ENCODE data around the gene CTNND2. TPM values are rescaled to one million over a fixed set of nuclear protein-coding genes. Genes with fewer than 3 reads are reported as not detected.

The CTNND2 gene
- total and polyA plus RNA-seq, 9 of the 15 experiments (the other 6 are each of a cell fraction or from before 2014, with no cell fraction given), result 0.03 to 0.35 TPM; not detected in 7

GRCh38 chr5:11852717-11853087, 51.5 kb downstream of the CTNND2 start (continued):
- TF ChIP-seq, protein P1, sequence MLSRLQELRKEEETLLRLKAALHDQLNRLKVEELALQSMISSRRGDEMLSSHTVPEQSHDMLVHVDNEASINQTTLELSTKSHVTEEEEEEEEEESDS (CRISPR knock-in tag; IDR thresholded peaks at IDR 0.05), result no peak
- TF ChIP-seq, protein P2, sequence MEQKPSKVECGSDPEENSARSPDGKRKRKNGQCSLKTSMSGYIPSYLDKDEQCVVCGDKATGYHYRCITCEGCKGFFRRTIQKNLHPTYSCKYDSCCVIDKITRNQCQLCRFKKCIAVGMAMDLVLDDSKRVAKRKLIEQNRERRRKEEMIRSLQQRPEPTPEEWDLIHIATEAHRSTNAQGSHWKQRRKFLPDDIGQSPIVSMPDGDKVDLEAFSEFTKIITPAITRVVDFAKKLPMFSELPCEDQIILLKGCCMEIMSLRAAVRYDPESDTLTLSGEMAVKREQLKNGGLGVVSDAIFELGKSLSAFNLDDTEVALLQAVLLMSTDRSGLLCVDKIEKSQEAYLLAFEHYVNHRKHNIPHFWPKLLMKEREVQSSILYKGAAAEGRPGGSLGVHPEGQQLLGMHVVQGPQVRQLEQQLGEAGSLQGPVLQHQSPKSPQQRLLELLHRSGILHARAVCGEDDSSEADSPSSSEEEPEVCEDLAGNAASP (IDR thresholded peaks at IDR 0.05), result no peak

GRCh38 chr5:11851965-11852716, 52.1 kb downstream of the CTNND2 start:
- Histone ChIP-seq H3K4me2 (ENCODE audit: insufficient read depth, low read length) (no peak overlapping the region), H4K20me1 (replicated peaks; ENCODE audit: control insufficient read depth, insufficient read depth, low read length) (no peaks in the 10 kb centered on the region), H3K4me1 (replicated peaks in 1 of 2; ENCODE audit: control insufficient read depth in 2 of 2, insufficient read depth in 2 of 2, low read length in 2 of 2) (no peaks in the 10 kb centered on the region), H3K36me3 (ENCODE audit: control insufficient read depth, insufficient read depth, low read length) (no peaks in the 10 kb centered on the region), H2AFZ (ENCODE audit: low read depth, low read length) (no peak overlapping the region), H3K79me2 (ENCODE audit: control insufficient read depth, insufficient read depth, low read length) (no peaks in the 10 kb centered on the region), H3K27ac (ENCODE audit: extremely low read depth, low read depth, low read length) (no peak overlapping the region), H3K9me1 (ENCODE audit: control insufficient read depth, insufficient read depth, low read length) (no peaks in the 10 kb centered on the region), H3K9ac (ENCODE audit: insufficient read depth in 1 of 2, low read depth in 2 of 2, low read length in 2 of 2) (no peak overlapping the region), H3K27me3 (ENCODE audit: control insufficient read depth in 2 of 2, insufficient read depth in 2 of 2, low read length in 2 of 2) (no peaks in the 10 kb centered on the region), H3K9me3 (replicated peaks; ENCODE audit: control insufficient read depth, insufficient read depth, low read depth, low read length) (peaks cover 2% of the 10 kb centered on the region; the same call in 1 of the 2 replicates), H3K4me3 (no peak overlapping the region)
- in situ Hi-C loops (cut with MboI), result no loop called here
- FAIRE-seq (no peak), DNase-seq (ENCODE audit: extremely low read depth in 1 of 4, low spot score in 3 of 4) (no peak), ATAC-seq (no peak)
- no TSS peak for BruUV-seq (replicated peaks)
- 0% methylated on average over 4 of the region's 4 CpGs for WGBS (ENCODE audit: insufficient coverage, low coverage, missing lambda C conversion rate)
- POLR2A ChIA-PET, result no interaction called here
- intact Hi-C loops (cut with micrococcal nuclease), result no loop called here
- CTCF ChIA-PET (ENCODE audit: low intra/inter-chr PET ratio), result no interaction called here
- TF ChIP-seq ZNF197 (CRISPR knock-in tag; IDR thresholded peaks at IDR 0.05; ENCODE audit: low read depth) (no peak), SIN3A (IDR thresholded peaks at IDR 0.05; ENCODE audit: borderline replicate concordance in 2 of 2, control insufficient read depth in 1 of 2, low read depth in 2 of 2, low read length in 2 of 2) (no peak), BACH1 (tag; IDR thresholded peaks at IDR 0.05) (no peak), ZNF764 (CRISPR knock-in tag; IDR thresholded peaks at IDR 0.05; ENCODE audit: low read depth) (no peak), POLR2AphosphoS5 (IDR thresholded peaks at IDR 0.05; ENCODE audit: control insufficient read depth, insufficient read depth, low read depth, low read length) (no peak), FOXP1 (CRISPR knock-in tag; IDR thresholded peaks at IDR 0.05) (no peak), RUNX1 (IDR thresholded peaks at IDR 0.05; ENCODE audit: low read depth) (no peak), E2F4 (CRISPR knock-in tag; IDR thresholded peaks at IDR 0.05; ENCODE audit: low read depth) (no peak), PURB (CRISPR knock-in tag; IDR thresholded peaks at IDR 0.05; ENCODE audit: low read depth) (no peak), ZNF75A (CRISPR knock-in tag; IDR thresholded peaks at IDR 0.05) (no peak), NEUROD1 (IDR thresholded peaks at IDR 0.05; ENCODE audit: borderline replicate concordance, low read depth, low read length, partially characterized antibody) (no peak), CCAR2 (IDR thresholded peaks at IDR 0.05; ENCODE audit: low read depth, low read length) (no peak), RAD51 (IDR thresholded peaks at IDR 0.05; ENCODE audit: borderline replicate concordance, low read depth) (no peak), NFIX (CRISPR knock-in tag; IDR thresholded peaks at IDR 0.05; ENCODE audit: low read depth) (no peak)
- TF ChIP-seq, protein P3, sequence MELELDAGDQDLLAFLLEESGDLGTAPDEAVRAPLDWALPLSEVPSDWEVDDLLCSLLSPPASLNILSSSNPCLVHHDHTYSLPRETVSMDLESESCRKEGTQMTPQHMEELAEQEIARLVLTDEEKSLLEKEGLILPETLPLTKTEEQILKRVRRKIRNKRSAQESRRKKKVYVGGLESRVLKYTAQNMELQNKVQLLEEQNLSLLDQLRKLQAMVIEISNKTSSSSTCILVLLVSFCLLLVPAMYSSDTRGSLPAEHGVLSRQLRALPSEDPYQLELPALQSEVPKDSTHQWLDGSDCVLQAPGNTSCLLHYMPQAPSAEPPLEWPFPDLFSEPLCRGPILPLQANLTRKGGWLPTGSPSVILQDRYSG (tag; conservative IDR thresholded peaks at IDR 0.05; ENCODE audit: low read depth), result no peak

Data from K562 (cell line).